HepG2 (cell line): Measurements from ENCODE around the gene SHQ1. TPM values are rescaled to one million over a fixed set of nuclear protein-coding genes. Genes with fewer than 3 reads are reported as not detected.

ENCODE experiments used
- ATAC-seq: fragments of 200-7000 bp; cut with Tn5 transposase; 3 replicates; pipeline ENCODE4 v1.9.1; 2020; ENCODE audit warnings: mild to moderate bottlenecking, moderate library complexity
- BruUV-seq: library from RNA; stranded (reverse); fragments of 400-500 nt; replicated peaks from 2 replicates; lab custom pipeline; 2021; lab: Mats Ljungman, UMichigan
- CTCF ChIA-PET: fragments of 300-600 bp; formaldehyde crosslinking; extraction: SDS; loops from one replicate; lab custom pipeline; 2021; ENCODE audit warnings: low total read pairs, inconsistent platforms, low intra/inter-chr PET ratio; lab: Yijun Ruan, JAX
- POLR2A ChIA-PET: fragments of 350-600 bp; sonication (Branson Sonifier 250); formaldehyde crosslinking; loops from one replicate; lab custom pipeline; 2020; ENCODE audit warnings: antibody characterized with exemption, inconsistent platforms; lab: Yijun Ruan, JAX
- DNase-seq: peaks from one replicate; pipeline ENCODE4 v3.0.0-alpha.2; 2015; ENCODE audit warnings: low spot score
- FAIRE-seq: peaks from 3 replicates; lab custom pipeline; 2011; peaks lifted over from hg19 to GRCh38; lab: Jason Lieb, UNC
- H2AFZ ChIP-seq: one replicate; pipeline ENCODE4 v1.6.1; 2011; ENCODE audit warnings: low read length, inconsistent platforms
- H3K27ac ChIP-seq: fragments of 300-600 bp; 3 replicates; pipeline ENCODE4 v1.8.0; 2011; ENCODE audit warnings: mixed run types, mild to moderate bottlenecking, mixed read lengths, low read length, inconsistent platforms; ENCODE audit not compliant: insufficient read depth; ENCODE audit errors: extremely low read length
- H3K27me3 ChIP-seq, 2 experiments: fragments of 200-600 bp in 1 of 2; 2 replicates in 1 of 2; 3 replicates in 1 of 2; pipeline versions ENCODE4 v1.6.0 to v1.8.0; 2011; ENCODE audit warnings: low read length in 2 of 2, mild to moderate bottlenecking in 2 of 2, moderate library complexity in 2 of 2, inconsistent platforms in 1 of 2; ENCODE audit not compliant: insufficient read depth in 2 of 2, control insufficient read depth in 1 of 2
- H3K36me3 ChIP-seq, 2 experiments: fragments of 200-600 bp in 1 of 2; replicated peaks in 1 of 2; 2 replicates in 1 of 2; 3 replicates in 1 of 2; pipeline versions ENCODE4 v1.5.1 to v1.8.0; 2011; ENCODE audit warnings: low read length in 2 of 2, inconsistent platforms in 1 of 2; ENCODE audit not compliant: insufficient read depth in 2 of 2, control insufficient read depth in 1 of 2
- H3K4me1 ChIP-seq: 2 replicates; pipeline ENCODE4 v1.5.1; 2012; ENCODE audit warnings: low read length, inconsistent platforms; ENCODE audit not compliant: insufficient read depth
- H3K4me2 ChIP-seq: 2 replicates; pipeline ENCODE4 v1.6.0; 2011; ENCODE audit warnings: low read depth, low read length, inconsistent platforms
- H3K4me3 ChIP-seq, 3 experiments: fragments of 200-600 bp in 1 of 3; sonication (generic), shearing (Covaris generic) in 1 of 3; replicated peaks in 1 of 3; 2 replicates each; pipeline ENCODE4 v1.5.1; 2011 to 2016; ENCODE audit warnings: low read length in 3 of 3, inconsistent platforms in 2 of 3, low read depth in 2 of 3, mild to moderate bottlenecking in 2 of 3, control low read depth in 1 of 3, mixed read lengths in 1 of 3; ENCODE audit not compliant: insufficient read depth in 1 of 3
- H3K79me2 ChIP-seq: one replicate; pipeline ENCODE4 v1.6.1; 2011; ENCODE audit warnings: low read length, inconsistent platforms; ENCODE audit not compliant: insufficient read depth
- H3K9ac ChIP-seq: 2 replicates; pipeline ENCODE4 v1.6.0; 2011; ENCODE audit warnings: mild to moderate bottlenecking, low read depth, low read length, inconsistent platforms; ENCODE audit not compliant: insufficient read depth
- H3K9me3 ChIP-seq: 2 replicates; pipeline ENCODE4 v1.5.1; 2012; ENCODE audit warnings: mild to moderate bottlenecking, low read length
- H4K20me1 ChIP-seq: 2 replicates; pipeline ENCODE4 v1.6.0; 2011; ENCODE audit warnings: inconsistent platforms, mild to moderate bottlenecking, low read length, moderate library complexity; ENCODE audit not compliant: insufficient read depth
- BRCA1 ChIP-seq: sonication (generic); formaldehyde crosslinking; IDR thresholded peaks from 2 replicates; pipeline ENCODE4 v1.4.0; 2020; ENCODE audit warnings: missing genetic modification reagents
- CTCF ChIP-seq: sonication (generic); formaldehyde crosslinking; IDR thresholded peaks from 2 replicates; pipeline ENCODE4 v1.5.0; 2020; ENCODE audit warnings: mild to moderate bottlenecking, missing genetic modification reagents, moderate library complexity
- RAD21 ChIP-seq: fragments of 450-650 bp; formaldehyde crosslinking; IDR thresholded peaks from 2 replicates; pipeline ENCODE4 v1.5.0; 2020; ENCODE audit warnings: mild to moderate bottlenecking
- SMC3 ChIP-seq: IDR thresholded peaks from 2 replicates; pipeline ENCODE4 v1.6.1; 2011; ENCODE audit warnings: low read length, improper control_type of control experiment
- SRY ChIP-seq: sonication (generic); formaldehyde crosslinking; IDR thresholded peaks from 2 replicates; pipeline ENCODE4 v1.8.0; 2022; ENCODE audit warnings: mild to moderate bottlenecking, missing genetic modification reagents
- STAG1 ChIP-seq: sonication (generic); formaldehyde crosslinking; IDR thresholded peaks from 2 replicates; pipeline ENCODE4 v1.4.0; 2020; ENCODE audit warnings: missing genetic modification reagents
- ZNF234 ChIP-seq: sonication (generic); formaldehyde crosslinking; conservative IDR thresholded peaks from 2 replicates; pipeline ENCODE4 v1.5.1; 2020; ENCODE audit warnings: mild to moderate bottlenecking, missing genetic modification reagents
- ZNF30 ChIP-seq: sonication (generic); formaldehyde crosslinking; IDR thresholded peaks from 2 replicates; pipeline ENCODE4 v1.5.0; 2020; ENCODE audit warnings: mild to moderate bottlenecking, missing genetic modification reagents
- ZNF614 ChIP-seq: IDR thresholded peaks from 2 replicates; pipeline ENCODE4 v1.6.1; 2018; ENCODE audit warnings: missing biosample characterization, missing genetic modification reagents, inconsistent platforms, borderline replicate concordance
- WGBS: methylation state at CpG from one replicate; pipeline ENCODE4 v1.1.6; 2017; ENCODE audit warnings: low lambda C conversion rate; 5-methylcytosine and 5-hydroxymethylcytosine counted together
- in situ Hi-C: cut with HindIII; loops from 2 replicates; pipeline ENCODE4 v1.10.0; 2017; ENCODE audit warnings: low pct_unique_long_range_greater_than_20kb; ENCODE audit not compliant: extremely low pct_ligation_motif_present
- intact Hi-C: fragments of 100-400 bp; cut with micrococcal nuclease; formaldehyde crosslinking; loops from one replicate; pipeline ENCODE4 v1.10.0; 2022; ENCODE audit not compliant: unreplicated experiment
- polyA plus RNA-seq, 8 experiments: library from polyadenylated mRNA; depleted of rRNA in 3 of 8; stranded (reverse) in 7 of 8; unstranded in 1 of 8; fragments of >200 nt; fragmentation: Illumina TruSeq in 4 of 8; extraction: Trizol in 4 of 8; gene quantifications; 2 replicates each; pipeline versions ENCODE4 v1.2.1 to v1.2.3, GENCODE V29; 2011 to 2016; ENCODE audit warnings: low read depth in 4 of 8, missing spikeins in 1 of 8, mixed read lengths in 1 of 8; ENCODE audit not compliant: insufficient read depth in 1 of 8
- total RNA-seq, 5 experiments: library from RNA; depleted of rRNA; stranded (reverse); fragments of >200 nt; fragmentation: Illumina TruSeq; extraction: Trizol; gene quantifications; 2 replicates each; pipeline ENCODE4 v1.2.3, GENCODE V29; 2016; ENCODE audit warnings: low read depth in 1 of 5

The SHQ1 gene
- total and polyA plus RNA-seq, 2 of the 13 experiments (the other 11 are each of a cell fraction or from before 2014, with no cell fraction given) = 5.5 to 20.3 TPM

- ChIA-PET CTCF (interaction anchor here (1.3 to 1.8 kb wide), 2 partner anchors 153 to 864 kb away, joined by 5 to 6 read pairs; no protein-coding TSS in a partner anchor), POLR2A (no interaction called here)
- no peaks in the 10 kb centered on the region for H4K20me1 ChIP-seq
- H3K36me3 ChIP-seq = peaks cover 3 to 18% of the 10 kb centered on the region in 2 experiments; a peak in 3 of 5 replicates
- in situ Hi-C loops = loop anchor here (5.0 to 25.0 kb wide), 3 partner anchors 152 to 1107 kb away; no protein-coding TSS in a partner anchor
- DNase-seq (no peak), FAIRE-seq (no peak), ATAC-seq (no peak)
- intact Hi-C loops = loop anchor here (1.0 to 5.0 kb wide), 4 partner anchors 153 to 864 kb away; no protein-coding TSS in a partner anchor
- WGBS = 92% methylated on average over 1 of the region's 1 CpG
- no peak for TF ChIP-seq ZNF30 (CRISPR knock-in tag)
- no peaks in the 10 kb centered on the region for H3K27me3 ChIP-seq
- H3K9me3 ChIP-seq = no peaks in the 10 kb centered on the region
- H3K79me2 ChIP-seq = no peaks in the 10 kb centered on the region
- H2AFZ ChIP-seq = no peak overlapping the region
- H3K4me2 ChIP-seq = no peak overlapping the region
- peaks cover 12% of the 10 kb centered on the region for H3K4me1 ChIP-seq
- BruUV-seq = no TSS peak
- no peak overlapping the region for H3K4me3 ChIP-seq
- H3K27ac ChIP-seq = no peak overlapping the region
- no peak overlapping the region for H3K9ac ChIP-seq
Measured at GRCh38 chr3:72818905-72819304, 29.3 kb downstream of the SHQ1 start.

- intact Hi-C loops = loop anchor here (1.0 to 5.0 kb wide), 4 partner anchors 152 to 863 kb away; no protein-coding TSS in a partner anchor
- CTCF ChIA-PET = interaction anchor here (1.3 to 1.8 kb wide), 2 partner anchors 152 to 863 kb away, joined by 5 to 6 read pairs; no protein-coding TSS in a partner anchor
- Histone ChIP-seq H3K4me3 (no peak overlapping the region), H3K79me2 (no peaks in the 10 kb centered on the region), H4K20me1 (no peaks in the 10 kb centered on the region), H3K9ac (no peak overlapping the region), H3K4me1 (peaks cover 12% of the 10 kb centered on the region), H3K9me3 (no peaks in the 10 kb centered on the region)
- TF ChIP-seq SRY = no peak
- TF ChIP-seq BRCA1 (CRISPR knock-in tag) = no peak
- TF ChIP-seq SMC3 = peak; percentile 53
- no peak for TF ChIP-seq ZNF234 (CRISPR knock-in tag)
- TF ChIP-seq STAG1 (CRISPR knock-in tag) = peak; percentile 91
- TF ChIP-seq RAD21 (CRISPR knock-in tag) = peak; percentile 57
- no peak for TF ChIP-seq ZNF614 (CRISPR knock-in tag)
- TF ChIP-seq CTCF (CRISPR knock-in tag) = peak; percentile 71
- TF ChIP-seq, all 625 proteins: peak for 4
- DNase-seq = no peak
- 92% methylated on average over 3 of the region's 3 CpGs for WGBS
- H3K27ac ChIP-seq = no peak overlapping the region
- ATAC-seq = peak; percentile 47; the same call in 2 of the 3 replicates
- no peak for FAIRE-seq
- in situ Hi-C loops = loop anchor here (5.0 to 25.0 kb wide), 3 partner anchors 151 to 1106 kb away; no protein-coding TSS in a partner anchor
- peaks cover 3 to 18% of the 10 kb centered on the region in 2 experiments; a peak in 3 of 5 replicates for H3K36me3 ChIP-seq
- no peaks in the 10 kb centered on the region for H3K27me3 ChIP-seq
- no peak overlapping the region for H2AFZ ChIP-seq
- no TSS peak for BruUV-seq
- no peak overlapping the region for H3K4me2 ChIP-seq
- POLR2A ChIA-PET = no interaction called here
Measured at GRCh38 chr3:72818092-72818773, 30.0 kb downstream of the SHQ1 start.
